DOHH2 (cell line): ENCODE measurements around the gene ATG10.

Source experiments
- CTCF ChIP-seq: fragments of 200-600 bp; sonication (generic); IDR thresholded peaks from one replicate; pipeline ENCODE4 v1.5.1; 2014; ENCODE audit warnings: antibody characterized with exemption, mild to moderate bottlenecking, low read depth, low read length; ENCODE audit not compliant: poor library complexity, severe bottlenecking
- EZH2phosphoT487 ChIP-seq: fragments of 200-600 bp; sonication (generic); IDR thresholded peaks from 2 replicates; pipeline ENCODE4 v1.6.1; 2017; ENCODE audit warnings: borderline replicate concordance, mild to moderate bottlenecking, antibody characterized with exemption, low read length, moderate library complexity, mixed read lengths

GRCh38 chr5:82277987-82278710, 306.3 kb downstream of the ATG10 start, which contains the start of gene RPS23:
- TF ChIP-seq CTCF (no peak), EZH2phosphoT487 (no peak)
